Body of pancreas (tissue), 4 donors: ENCODE results near the gene B3GNT4.

ENCODE experiments used
- POLR2A ChIP-seq, 3 donors: fragments of 450-650 bp; IDR thresholded peaks; one replicate each; pipeline ENCODE4 v1.6.1; 2016; ENCODE audit warnings: antibody characterized with exemption in 3 of 3, mild to moderate bottlenecking in 2 of 3
- TF ChIP-seq, protein P1 (sequence below), 7 experiments: fragments of 450-650 bp in 4 of 7; fragments of 200-600 bp in 3 of 7; sonication (generic) in 3 of 7; IDR thresholded peaks; one replicate each; pipeline ENCODE4 v1.5.1; 2016 to 2019; ENCODE audit warnings: antibody characterized with exemption in 7 of 7

DNA sequence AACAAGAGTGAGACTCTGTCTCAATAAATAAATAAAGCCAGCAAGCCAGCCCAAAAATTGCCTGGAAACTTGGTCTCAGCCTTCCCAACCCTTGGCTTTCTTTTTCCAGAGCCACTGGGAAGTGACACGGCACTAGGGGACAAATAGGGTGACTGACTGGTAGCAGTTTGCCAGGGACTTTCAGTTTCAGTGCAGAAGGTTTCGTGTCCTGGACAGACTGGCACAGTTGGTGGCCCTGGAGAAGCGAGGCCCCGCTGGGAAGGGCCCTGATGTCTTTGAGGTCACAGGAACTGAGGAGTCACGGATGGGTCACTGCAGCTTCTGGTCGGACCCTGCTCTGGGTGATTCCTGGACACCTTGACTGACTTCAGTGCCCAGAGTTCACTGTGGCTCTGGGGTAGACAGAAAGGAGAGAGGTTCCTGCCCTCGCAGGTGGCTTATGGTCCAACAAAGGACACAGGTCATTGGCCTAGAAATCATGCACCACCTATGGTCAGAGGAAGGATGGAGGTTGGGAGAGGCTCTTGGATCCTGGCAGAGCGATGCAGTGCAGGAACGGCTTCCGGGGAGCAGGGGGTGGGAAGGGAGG, 17.9 kb upstream of the B3GNT4 start:
- TF ChIP-seq, protein P1, sequence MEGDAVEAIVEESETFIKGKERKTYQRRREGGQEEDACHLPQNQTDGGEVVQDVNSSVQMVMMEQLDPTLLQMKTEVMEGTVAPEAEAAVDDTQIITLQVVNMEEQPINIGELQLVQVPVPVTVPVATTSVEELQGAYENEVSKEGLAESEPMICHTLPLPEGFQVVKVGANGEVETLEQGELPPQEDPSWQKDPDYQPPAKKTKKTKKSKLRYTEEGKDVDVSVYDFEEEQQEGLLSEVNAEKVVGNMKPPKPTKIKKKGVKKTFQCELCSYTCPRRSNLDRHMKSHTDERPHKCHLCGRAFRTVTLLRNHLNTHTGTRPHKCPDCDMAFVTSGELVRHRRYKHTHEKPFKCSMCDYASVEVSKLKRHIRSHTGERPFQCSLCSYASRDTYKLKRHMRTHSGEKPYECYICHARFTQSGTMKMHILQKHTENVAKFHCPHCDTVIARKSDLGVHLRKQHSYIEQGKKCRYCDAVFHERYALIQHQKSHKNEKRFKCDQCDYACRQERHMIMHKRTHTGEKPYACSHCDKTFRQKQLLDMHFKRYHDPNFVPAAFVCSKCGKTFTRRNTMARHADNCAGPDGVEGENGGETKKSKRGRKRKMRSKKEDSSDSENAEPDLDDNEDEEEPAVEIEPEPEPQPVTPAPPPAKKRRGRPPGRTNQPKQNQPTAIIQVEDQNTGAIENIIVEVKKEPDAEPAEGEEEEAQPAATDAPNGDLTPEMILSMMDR (IDR thresholded peaks at IDR 0.05): no peak
- TF ChIP-seq POLR2A (IDR thresholded peaks at IDR 0.05): no peak
